GM12878 (cell line): ENCODE results near the gene TOM1L2. TPM values are rescaled to one million over a fixed set of nuclear protein-coding genes. Genes with fewer than 3 reads are reported as not detected.

Experiments
- ATAC-seq: fragments of 200-7000 bp; cut with Tn5 transposase; 3 replicates; pipeline ENCODE4 v1.9.1; 2020; ENCODE audit warnings: mild to moderate bottlenecking, moderate library complexity
- BruUV-seq: library from RNA; stranded (reverse); fragments of 400-500 nt; replicated peaks from 2 replicates; lab custom pipeline; 2021; lab: Mats Ljungman, UMichigan
- CTCF ChIA-PET: fragments of 300-600 bp; sonication (Branson Sonifier 250); formaldehyde crosslinking; extraction: SDS; loops from one replicate; lab custom pipeline; 2021; ENCODE audit warnings: inconsistent platforms; lab: Yijun Ruan, JAX
- POLR2A ChIA-PET: fragments of 350-600 bp; formaldehyde crosslinking; extraction: SDS; loops from one replicate; lab custom pipeline; 2021; ENCODE audit warnings: inconsistent platforms; lab: Charles Lee
- RAD21 ChIA-PET: fragments of 300-600 bp; sonication (Branson Sonifier 250); formaldehyde crosslinking; loops from one replicate; lab custom pipeline; 2023; ENCODE audit warnings: antibody characterized with exemption; ENCODE audit not compliant: unreplicated experiment; lab: Charles Lee
- SMC1A ChIA-PET: fragments of 300-600 bp; sonication (Branson Sonifier 250); formaldehyde crosslinking; loops from one replicate; lab custom pipeline; 2023; ENCODE audit not compliant: unreplicated experiment, uncharacterized antibody; lab: Charles Lee
- DNase-seq: peaks from one replicate; pipeline ENCODE4 v3.0.0-alpha.2; 2011; ENCODE audit warnings: low read depth, low spot score
- FAIRE-seq: peaks from 3 replicates; lab custom pipeline; 2011; peaks lifted over from hg19 to GRCh38; lab: Jason Lieb, UNC
- H2AFZ ChIP-seq: 2 replicates; pipeline ENCODE4 v1.6.0; 2011; ENCODE audit warnings: low read depth, low read length, control low read depth; ENCODE audit not compliant: control insufficient read depth
- H3K27ac ChIP-seq: 2 replicates; pipeline ENCODE4 v1.5.1; 2011; ENCODE audit warnings: control low read depth; ENCODE audit not compliant: control insufficient read depth, insufficient read depth
- H3K27me3 ChIP-seq, 2 experiments: replicated peaks in 1 of 2; 2 replicates each; pipeline versions ENCODE4 v1.6.0 to v1.6.1; 2011; ENCODE audit warnings: low read length in 1 of 2; ENCODE audit not compliant: control insufficient read depth in 2 of 2, insufficient read depth in 2 of 2
- H3K36me3 ChIP-seq, 2 experiments: 2 replicates each; pipeline ENCODE4 v1.5.1; 2011; ENCODE audit warnings: low read length in 1 of 2; ENCODE audit not compliant: control insufficient read depth in 2 of 2, insufficient read depth in 2 of 2
- H3K4me1 ChIP-seq: 2 replicates; pipeline ENCODE4 v1.6.1; 2011; ENCODE audit warnings: mild to moderate bottlenecking, low read length, moderate library complexity, mixed read lengths; ENCODE audit not compliant: control insufficient read depth, insufficient read depth
- H3K4me2 ChIP-seq: 2 replicates; pipeline ENCODE4 v1.6.0; 2011; ENCODE audit warnings: control low read depth; ENCODE audit not compliant: control insufficient read depth, insufficient read depth
- H3K4me3 ChIP-seq: fragments of 200-600 bp; sonication (generic); 2 replicates; pipeline ENCODE4 v1.5.1; 2016
- H3K79me2 ChIP-seq: 2 replicates; pipeline ENCODE4 v1.6.0; 2011; ENCODE audit warnings: low read length; ENCODE audit not compliant: control insufficient read depth, insufficient read depth
- H3K9ac ChIP-seq: 2 replicates; pipeline ENCODE4 v1.8.0; 2011; ENCODE audit warnings: low read length, control low read depth, mixed read lengths; ENCODE audit not compliant: control insufficient read depth, insufficient read depth
- H3K9me3 ChIP-seq: replicated peaks from 3 replicates; pipeline ENCODE4 v1.5.1; 2011; ENCODE audit warnings: mild to moderate bottlenecking, low read length; ENCODE audit not compliant: control insufficient read depth, insufficient read depth
- H4K20me1 ChIP-seq: 2 replicates; pipeline ENCODE4 v1.6.0; 2011; ENCODE audit not compliant: control insufficient read depth, insufficient read depth
- ASH2L ChIP-seq: fragments of 300-600, 200-600 bp; sonication (generic); IDR thresholded peaks from 2 replicates; pipeline ENCODE4 v1.6.1; 2017; ENCODE audit warnings: low read depth, mild to moderate bottlenecking, borderline replicate concordance
- CBFB ChIP-seq: IDR thresholded peaks from 2 replicates; pipeline ENCODE4 v1.6.1; 2016; ENCODE audit warnings: antibody characterized with exemption, low read depth
- CHD2 ChIP-seq: IDR thresholded peaks from 2 replicates; pipeline ENCODE4 v1.6.1; 2011; ENCODE audit warnings: low read depth, low read length, improper control_type of control experiment, borderline replicate concordance
- CREB1 ChIP-seq: IDR thresholded peaks from 2 replicates; pipeline ENCODE4 v1.6.1; 2012; ENCODE audit warnings: low read depth, mild to moderate bottlenecking, inconsistent platforms
- EGR1 ChIP-seq, 2 experiments: IDR thresholded peaks; 1 replicate in 1 of 2; 2 replicates in 1 of 2; pipeline ENCODE4 v1.6.1; 2011 to 2012; ENCODE audit warnings: low read depth in 2 of 2, low read length in 2 of 2, borderline replicate concordance in 1 of 2, mild to moderate bottlenecking in 1 of 2, moderate library complexity in 1 of 2
- FOS ChIP-seq: IDR thresholded peaks from 3 replicates; pipeline ENCODE4 v1.6.1; 2011; ENCODE audit warnings: borderline replicate concordance; ENCODE audit not compliant: insufficient read length; ENCODE audit errors: extremely low read depth
- FOXK2 ChIP-seq: fragments of 450-650 bp; IDR thresholded peaks from 2 replicates; pipeline ENCODE4 v1.6.1; 2017; ENCODE audit warnings: mild to moderate bottlenecking, moderate library complexity
- FOXM1 ChIP-seq: IDR thresholded peaks from 2 replicates; pipeline ENCODE4 v1.6.1; 2012; ENCODE audit warnings: low read depth, mild to moderate bottlenecking, inconsistent platforms, low read length, moderate library complexity
- HDAC2 ChIP-seq: fragments of 200-600 bp; sonication (generic); IDR thresholded peaks from 2 replicates; pipeline ENCODE4 v1.6.1; 2017
- MTA3 ChIP-seq: IDR thresholded peaks from 2 replicates; pipeline ENCODE4 v1.6.1; 2012; ENCODE audit warnings: low read length, inconsistent platforms, borderline replicate concordance
- RAD51 ChIP-seq: fragments of 450-650 bp; IDR thresholded peaks from 2 replicates; pipeline ENCODE4 v1.6.1; 2016; ENCODE audit warnings: moderate library complexity, mild to moderate bottlenecking, inconsistent platforms
- SREBF2 ChIP-seq: IDR thresholded peaks from 2 replicates; pipeline ENCODE4 v1.6.1; 2012; ENCODE audit warnings: mild to moderate bottlenecking, low read length
- STAT1 ChIP-seq: fragments of 450-650 bp; conservative IDR thresholded peaks from 2 replicates; pipeline ENCODE4 v1.6.1; 2014; ENCODE audit warnings: antibody characterized with exemption, mild to moderate bottlenecking
- WGBS: methylation state at CpG from one replicate; pipeline ENCODE4 v1.1.6; 2016; ENCODE audit warnings: low lambda C conversion rate; ENCODE audit not compliant: insufficient replicate concordance, insufficient coverage; ENCODE audit errors: missing lambda C conversion rate; 5-methylcytosine and 5-hydroxymethylcytosine counted together
- in situ Hi-C: fragments of 300-500 bp; cut with MboI; formaldehyde crosslinking; loops from 9 replicates; pipeline ENCODE4 v1.14.3; 2018; ENCODE audit warnings: mixed read lengths
- intact Hi-C: fragments of 100-400 bp; cut with micrococcal nuclease; formaldehyde crosslinking; loops from one replicate; pipeline ENCODE4 v1.14.2; 2022; ENCODE audit not compliant: unreplicated experiment
- polyA plus RNA-seq, 11 experiments: library from polyadenylated mRNA; depleted of rRNA in 4 of 11; unstranded in 6 of 11; stranded (reverse) in 5 of 11; fragments of >200 nt; fragmentation: Nextera tagmentation in 4 of 11; fragmentation: Illumina TruSeq in 1 of 11; extraction: Ambion mirVana in 4 of 11; extraction: Trizol in 1 of 11; gene quantifications; 1 replicate in 1 of 11; 2 replicates in 10 of 11; pipeline versions ENCODE4 v1.2.1 to v1.2.3, GENCODE V29; 2011 to 2016; ENCODE audit warnings: inconsistent platforms in 2 of 11, missing spikeins in 2 of 11, low read depth in 1 of 11
- total RNA-seq, 4 experiments: library from RNA; depleted of rRNA in 3 of 4; stranded (reverse); fragments of >200 nt in 3 of 4; fragmentation: Illumina TruSeq in 1 of 4; extraction: Trizol in 1 of 4; gene quantifications; 2 replicates each; pipeline versions ENCODE4 v1.2.1 to v1.2.3, GENCODE V29; 2013 to 2021
- TF ChIP-seq, protein P1 (sequence below): fragments of 150-350 bp; IDR thresholded peaks from 2 replicates; pipeline ENCODE4 v1.6.1; 2014; ENCODE audit warnings: mild to moderate bottlenecking, low read depth, low read length

Gene TOM1L2
- total and polyA plus RNA-seq, 10 of the 15 experiments (the other 5 are each of a cell fraction or from before 2014, with no cell fraction given): 0.19 to 19.2 (median 8.1) TPM

- H3K4me1 ChIP-seq: no peaks in the 10 kb centered on the region; the same call in 1 of the 2 replicates
- H3K27me3 ChIP-seq: no peaks in the 10 kb centered on the region
- no peaks in the 10 kb centered on the region for H3K9me3 ChIP-seq
- no peak for FAIRE-seq
- 98% methylated on average over 5 of the region's 5 CpGs for WGBS
- H3K27ac ChIP-seq: no peak overlapping the region
- intact Hi-C loops: no loop called here
- ChIA-PET SMC1A (interaction anchor here (1.4 kb wide), 1 partner anchor 10 kb away, joined by 3 read pairs; no protein-coding TSS in a partner anchor), CTCF (no interaction called here), POLR2A (interaction anchor here (0.5 kb wide), 1 partner anchor 50 kb away, joined by 3 read pairs; no protein-coding TSS in a partner anchor), RAD21 (no interaction called here)
- ATAC-seq: no peak
- in situ Hi-C loops: no loop called here
- no peaks in the 10 kb centered on the region for H4K20me1 ChIP-seq
- TF ChIP-seq CBFB (no peak), CREB1 (no peak), ASH2L (no peak), MTA3 (no peak), CHD2 (no peak), RAD51 (no peak), FOS (no peak), SREBF2 (no peak), STAT1 (no peak), HDAC2 (no peak), FOXM1 (no peak), EGR1 (IDR thresholded peaks at IDR 0.05; ENCODE audit: borderline replicate concordance in 1 of 2, low read depth in 2 of 2, low read length in 2 of 2) (no peak), FOXK2 (no peak)
- TF ChIP-seq, protein P1, sequence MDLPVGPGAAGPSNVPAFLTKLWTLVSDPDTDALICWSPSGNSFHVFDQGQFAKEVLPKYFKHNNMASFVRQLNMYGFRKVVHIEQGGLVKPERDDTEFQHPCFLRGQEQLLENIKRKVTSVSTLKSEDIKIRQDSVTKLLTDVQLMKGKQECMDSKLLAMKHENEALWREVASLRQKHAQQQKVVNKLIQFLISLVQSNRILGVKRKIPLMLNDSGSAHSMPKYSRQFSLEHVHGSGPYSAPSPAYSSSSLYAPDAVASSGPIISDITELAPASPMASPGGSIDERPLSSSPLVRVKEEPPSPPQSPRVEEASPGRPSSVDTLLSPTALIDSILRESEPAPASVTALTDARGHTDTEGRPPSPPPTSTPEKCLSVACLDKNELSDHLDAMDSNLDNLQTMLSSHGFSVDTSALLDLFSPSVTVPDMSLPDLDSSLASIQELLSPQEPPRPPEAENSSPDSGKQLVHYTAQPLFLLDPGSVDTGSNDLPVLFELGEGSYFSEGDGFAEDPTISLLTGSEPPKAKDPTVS: no peak
- H3K79me2 ChIP-seq: no peaks in the 10 kb centered on the region
- no peak overlapping the region for H3K9ac ChIP-seq
- H3K4me3 ChIP-seq: no peak overlapping the region
- H3K36me3 ChIP-seq: no peaks in the 10 kb centered on the region
- no peak for DNase-seq
- H2AFZ ChIP-seq: no peak overlapping the region
- H3K4me2 ChIP-seq: no peak overlapping the region
- no TSS peak for BruUV-seq
Measured at GRCh38 chr17:17909078-17909477, 63.1 kb downstream of the TOM1L2 start.
